BLaER1 treated with 17β-estradiol and CSF1 and Interleukin-3, amounts not matched to agents 10 nM and 100 nM (cell line): Measurements from ENCODE around the gene NOXA1.
"Not testable (repeated sequence)": the region's sequence is repeated elsewhere in the genome, so short reads cannot be mapped to it uniquely, and the experiment has no call there.

Experiments used
- H3K27ac ChIP-seq, 11 experiments: shearing (Covaris generic); formaldehyde crosslinking; 2 replicates each; pipeline ENCODE4 v1.8.1; 2022
- H3K27me3 ChIP-seq, 11 experiments: shearing (Covaris generic); formaldehyde crosslinking; 2 replicates each; pipeline ENCODE4 v1.8.1; 2022
- H3K36me3 ChIP-seq, 11 experiments: shearing (Covaris generic); formaldehyde crosslinking; 2 replicates each; pipeline ENCODE4 v1.8.1; 2022
- H3K4me1 ChIP-seq, 10 experiments: shearing (Covaris generic); formaldehyde crosslinking; 2 replicates each; pipeline ENCODE4 v1.8.1; 2022
- H3K4me2 ChIP-seq, 11 experiments: shearing (Covaris generic); formaldehyde crosslinking; 2 replicates each; pipeline ENCODE4 v1.8.1; 2022
- H3K4me3 ChIP-seq, 10 experiments: shearing (Covaris generic); formaldehyde crosslinking; 2 replicates each; pipeline ENCODE4 v1.8.1; 2022
- H3K9ac ChIP-seq, 11 experiments: shearing (Covaris generic); formaldehyde crosslinking; 2 replicates each; pipeline ENCODE4 v1.8.1; 2022
- H3K9me3 ChIP-seq, 11 experiments: shearing (Covaris generic); formaldehyde crosslinking; replicated peaks in 1 of 11; 2 replicates each; pipeline ENCODE4 v1.8.1; 2022
- H4K20me1 ChIP-seq, 11 experiments: shearing (Covaris generic); formaldehyde crosslinking; 2 replicates each; pipeline ENCODE4 v1.8.1; 2022
- Cebpa-rat ChIP-seq, 11 experiments: shearing (Covaris generic); IDR thresholded peaks; 2 replicates each; pipeline ENCODE4 v1.8.1; 2022

The NOXA1 gene

DNA sequence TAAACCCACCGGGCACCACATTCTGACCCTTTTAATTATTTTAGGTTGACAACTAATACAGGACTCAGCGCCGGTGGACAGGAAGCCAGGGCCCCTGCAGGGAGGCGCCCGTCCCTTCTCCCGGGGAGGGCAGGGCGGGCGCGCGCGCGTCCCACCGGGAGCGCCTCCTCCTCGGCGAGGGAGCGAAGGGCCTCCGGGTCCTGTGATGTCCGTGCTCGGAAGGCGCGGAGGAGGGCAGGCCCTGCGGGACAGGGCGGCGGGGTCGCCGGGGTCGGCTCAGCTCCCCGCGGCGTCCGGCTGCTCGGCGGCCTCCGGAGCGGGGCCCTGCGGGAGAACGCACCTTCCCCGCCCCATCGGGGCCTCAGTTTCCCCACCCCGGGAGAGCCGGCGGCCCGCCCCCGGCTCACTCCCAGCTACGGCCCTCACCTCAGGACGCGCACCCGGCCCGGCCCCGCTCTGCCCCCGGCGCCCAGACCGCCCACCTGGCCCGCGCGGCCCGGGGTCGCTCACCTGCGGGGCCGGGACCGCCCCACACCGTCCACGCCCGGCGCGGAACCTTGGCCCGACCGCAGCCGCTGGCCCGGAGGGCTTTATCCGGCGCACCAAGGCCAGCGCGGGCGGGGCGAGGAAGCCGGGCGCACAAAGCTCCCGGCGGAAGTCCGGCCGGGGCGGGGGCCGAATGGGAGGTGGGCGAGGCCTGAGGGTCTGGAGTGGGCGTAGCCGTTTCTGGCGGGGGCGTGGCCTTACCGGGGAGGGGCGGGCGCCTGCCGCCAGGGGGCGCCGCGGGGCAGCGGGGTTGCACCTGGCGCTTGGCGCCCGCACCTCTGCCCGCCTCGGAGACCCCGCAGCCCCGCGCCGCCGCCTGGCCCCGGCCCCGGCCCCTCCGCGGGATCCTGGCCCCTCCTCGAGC lies at the start of gene NOXA1, which contains the start of gene EXD3:
Gene NOXA1, plus strand, starts transcription at position 790 of the 910 bp plus-strand sequence. CDS start 137 bp downstream, outside the sequence.
Gene EXD3, minus strand, starts transcription at position 559 of the 910 bp plus-strand sequence. CDS start 27,805 bp downstream, outside the sequence.
- Histone ChIP-seq H3K4me3 (peak within 1 kb of the TSS; percentile 76 to 99 (median 96)), H4K20me1 (peaks cover 0 to 12% (median 0%) of the 10 kb centered on the region in 11 experiments; a peak in 5 of 22 replicates), H3K4me1 (peaks cover 48 to 75% (median 62%) of the 10 kb centered on the region in 10 experiments), H3K27ac (peak within 1 kb of the TSS; percentile 77 to 87 (median 82)), H3K4me2 (peak within 1 kb of the TSS; percentile 92 to 100 (median 97)), H3K27me3 (peaks cover 0 to 39% (median 34%) of the 10 kb centered on the region in 11 experiments; a peak in 18 of 22 replicates), H3K36me3 (no peaks in the 10 kb centered on the region), H3K9ac (peak within 1 kb of the TSS; percentile 85 to 96 (median 89)), H3K9me3 (no peaks in the 10 kb centered on the region)
- no peak for TF ChIP-seq Cebpa-rat (IDR thresholded peaks at IDR 0.05)

DNA sequence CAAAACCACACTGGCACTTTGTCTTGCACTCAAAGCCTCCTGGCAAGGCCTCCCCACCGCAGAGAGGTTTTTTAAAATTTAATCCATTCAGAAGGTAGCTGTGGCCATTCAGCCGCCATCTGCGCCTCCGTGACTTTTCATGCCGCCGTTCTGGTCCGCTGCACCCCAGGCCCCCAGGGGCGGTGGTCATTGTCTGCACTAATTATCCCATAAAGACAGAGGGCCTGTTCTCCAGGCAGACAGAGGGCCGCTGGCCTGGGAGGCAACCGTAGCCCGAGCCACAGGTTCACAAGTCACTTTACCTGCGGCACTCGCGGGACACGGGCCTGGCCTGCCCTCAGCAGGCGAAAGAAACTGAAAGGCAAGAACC lies 49.6 kb upstream of the NOXA1 start:
- Histone ChIP-seq H3K4me2 (peak overlapping the region in 2 of 11 experiments; percentile 5 to 17; a peak in 1 of 22 replicates), H3K4me1 (peaks cover 0 to 27% (median 15%) of the 10 kb centered on the region in 10 experiments; a peak in 13 of 20 replicates), H3K9ac (no peak overlapping the region), H3K36me3 (peaks cover 0 to 8% (median 0%) of the 10 kb centered on the region in 11 experiments; a peak in 7 of 22 replicates), H3K9me3 (peaks cover 7 to 14% (median 12%) of the 10 kb centered on the region in 11 experiments; a peak in 20 of 22 replicates), H3K27me3 (no peaks in the 10 kb centered on the region), H3K4me3 (no peak overlapping the region), H3K27ac (no peak overlapping the region), H4K20me1 (no peaks in the 10 kb centered on the region; a peak in 2 of 22 replicates)
- TF ChIP-seq Cebpa-rat (IDR thresholded peaks at IDR 0.05), result no peak

GRCh38 chr9:137374131-137374845 lies 48.9 kb upstream of the NOXA1 start:
- Histone ChIP-seq H3K27me3 (no peaks in the 10 kb centered on the region), H3K4me3 (no peak overlapping the region), H3K27ac (no peak overlapping the region), H3K9ac (no peak overlapping the region), H3K4me2 (no peak overlapping the region), H3K4me1 (peaks cover 0 to 27% (median 15%) of the 10 kb centered on the region in 10 experiments; a peak in 13 of 20 replicates), H4K20me1 (no peaks in the 10 kb centered on the region; a peak in 2 of 22 replicates), H3K36me3 (peaks cover 0 to 8% (median 0%) of the 10 kb centered on the region in 11 experiments; a peak in 7 of 22 replicates), H3K9me3 (peaks cover 7 to 14% (median 12%) of the 10 kb centered on the region in 11 experiments; a peak in 20 of 22 replicates)
- no peak for TF ChIP-seq Cebpa-rat (IDR thresholded peaks at IDR 0.05)

GRCh38 chr9:137375321-137376058 lies 47.7 kb upstream of the NOXA1 start:
- Histone ChIP-seq H3K9me3 (peaks cover 7 to 14% (median 12%) of the 10 kb centered on the region in 11 experiments; a peak in 20 of 22 replicates), H3K9ac (no peak overlapping the region), H3K4me2 (no peak overlapping the region), H3K4me1 (peaks cover 0 to 27% (median 15%) of the 10 kb centered on the region in 10 experiments; a peak in 13 of 20 replicates), H3K27ac (no peak overlapping the region), H3K27me3 (no peaks in the 10 kb centered on the region), H3K36me3 (peaks cover 0 to 11% (median 0%) of the 10 kb centered on the region in 11 experiments; a peak in 7 of 22 replicates), H3K4me3 (no peak overlapping the region), H4K20me1 (no peaks in the 10 kb centered on the region; a peak in 1 of 22 replicates)
- no peak for TF ChIP-seq Cebpa-rat (IDR thresholded peaks at IDR 0.05)

- TF ChIP-seq Cebpa-rat (IDR thresholded peaks at IDR 0.05), result no peak
- Histone ChIP-seq H3K4me1 (peaks cover 0 to 27% (median 15%) of the 10 kb centered on the region in 10 experiments; a peak in 13 of 20 replicates), H3K36me3 (peaks cover 0 to 11% (median 0%) of the 10 kb centered on the region in 11 experiments; a peak in 7 of 22 replicates), H3K4me3 (no peak overlapping the region), H4K20me1 (no peaks in the 10 kb centered on the region; a peak in 1 of 22 replicates), H3K27me3 (no peaks in the 10 kb centered on the region), H3K4me2 (no peak overlapping the region), H3K27ac (no peak overlapping the region), H3K9me3 (peaks cover 7 to 14% (median 12%) of the 10 kb centered on the region in 11 experiments; a peak in 20 of 22 replicates), H3K9ac (no peak overlapping the region)
These were observed 46.8 kb upstream of the NOXA1 start for GRCh38 chr9:137376386-137376785.

GRCh38 chr9:137378688-137379410 lies 44.3 kb upstream of the NOXA1 start:
- not testable (repeated sequence) for H3K9ac ChIP-seq, H3K27ac ChIP-seq, H3K36me3 ChIP-seq, H3K27me3 ChIP-seq, H3K4me3 ChIP-seq, H4K20me1 ChIP-seq
- Histone ChIP-seq H3K4me1 (peaks cover 6 to 24% (median 15%) of the 10 kb centered on the region in 10 experiments; a peak in 18 of 20 replicates), H3K4me2 (peak overlapping the region in 2 of 11 experiments; percentile 13 to 16; a peak in 2 of 22 replicates), H3K9me3 (peaks cover 7 to 14% (median 12%) of the 10 kb centered on the region in 11 experiments; a peak in 20 of 22 replicates)

- H3K9ac ChIP-seq, result no peak overlapping the region
- TF ChIP-seq Cebpa-rat (IDR thresholded peaks at IDR 0.05), result no peak
These were observed 43.4 kb upstream of the NOXA1 start for GRCh38 chr9:137379761-137380161.

More at GRCh38 chr9:137379761-137380161, 43.4 kb upstream of the NOXA1 start:
- Histone ChIP-seq H3K4me3 (no peak overlapping the region), H3K4me1 (peaks cover 6 to 26% (median 23%) of the 10 kb centered on the region in 10 experiments; a peak in 18 of 20 replicates), H3K9me3 (peaks cover 7 to 14% (median 12%) of the 10 kb centered on the region in 11 experiments; a peak in 20 of 22 replicates), H3K36me3 (peaks cover 0 to 4% (median 0%) of the 10 kb centered on the region in 11 experiments; a peak in 2 of 22 replicates), H3K27me3 (no peaks in the 10 kb centered on the region), H3K27ac (no peak overlapping the region), H3K4me2 (no peak overlapping the region), H4K20me1 (peaks cover 0 to 10% (median 0%) of the 10 kb centered on the region in 11 experiments; a peak in 5 of 22 replicates)
